ENCODE measurements around the gene MACC1.
"Not testable (repeated sequence)": the region's sequence is repeated elsewhere in the genome, so short reads cannot be mapped to it uniquely, and the experiment has no call there.

- TF ChIP-seq CTCF (conservative IDR thresholded peaks at IDR 0.05; ENCODE audit: low read depth, low read length); EZH2 (IDR thresholded peaks at IDR 0.05; ENCODE audit: low read length, unreplicated experiment): not testable (repeated sequence)
These were observed 9.4 kb downstream of the MACC1 start for GRCh38 chr7:20207811-20208210.

Data from PC-3 (cell line).